ENCODE measurements around the gene RHBDF1.

The RHBDF1 gene

GRCh38 chr16:67884-68789, 4.3 kb downstream of the RHBDF1 start:
- DNase-seq (ENCODE audit: insufficient read length) (no peak), FAIRE-seq (no peak)
- TF ChIP-seq POLR2A (IDR thresholded peaks at IDR 0.05; ENCODE audit: low read depth, low read length) (no peak), POLR2AphosphoS5 (IDR thresholded peaks at IDR 0.05; ENCODE audit: low read depth, low read length) (no peak), TAF1 (IDR thresholded peaks at IDR 0.05; ENCODE audit: borderline replicate concordance, low read depth, low read length) (no peak)

GRCh38 chr16:67183-67791, 5.1 kb downstream of the RHBDF1 start:
- no peak for TF ChIP-seq TAF1 (IDR thresholded peaks at IDR 0.05; ENCODE audit: borderline replicate concordance, low read depth, low read length)
- TF ChIP-seq POLR2AphosphoS5 (IDR thresholded peaks at IDR 0.05; ENCODE audit: low read depth, low read length): no peak
- TF ChIP-seq POLR2A (IDR thresholded peaks at IDR 0.05; ENCODE audit: low read depth, low read length): no peak
- no peak for FAIRE-seq
- DNase-seq (ENCODE audit: insufficient read length): no peak

- TF ChIP-seq POLR2A (IDR thresholded peaks at IDR 0.05; ENCODE audit: low read depth, low read length) (no peak), TAF1 (IDR thresholded peaks at IDR 0.05; ENCODE audit: borderline replicate concordance, low read depth, low read length) (no peak), POLR2AphosphoS5 (IDR thresholded peaks at IDR 0.05; ENCODE audit: low read depth, low read length) (no peak)
- no peak for FAIRE-seq
- no peak for DNase-seq (ENCODE audit: insufficient read length)
Observed at GRCh38 chr16:66309-67182, 5.9 kb downstream of the RHBDF1 start.

GRCh38 chr16:65745-66144, 6.7 kb downstream of the RHBDF1 start:
- peak; percentile 88 for FAIRE-seq
- no peak for TF ChIP-seq POLR2A (IDR thresholded peaks at IDR 0.05; ENCODE audit: low read depth, low read length)
- TF ChIP-seq POLR2AphosphoS5 (IDR thresholded peaks at IDR 0.05; ENCODE audit: low read depth, low read length): no peak
- no peak for TF ChIP-seq TAF1 (IDR thresholded peaks at IDR 0.05; ENCODE audit: borderline replicate concordance, low read depth, low read length)
- DNase-seq (ENCODE audit: insufficient read length): peak; percentile 94

GRCh38 chr16:64914-65255, 7.5 kb downstream of the RHBDF1 start:
- TF ChIP-seq POLR2AphosphoS5 (IDR thresholded peaks at IDR 0.05; ENCODE audit: low read depth, low read length) (no peak), POLR2A (IDR thresholded peaks at IDR 0.05; ENCODE audit: low read depth, low read length) (no peak), TAF1 (IDR thresholded peaks at IDR 0.05; ENCODE audit: borderline replicate concordance, low read depth, low read length) (no peak)
- no peak for FAIRE-seq
- DNase-seq (ENCODE audit: insufficient read length): no peak

- FAIRE-seq (no peak), DNase-seq (ENCODE audit: insufficient read length) (no peak)
- no peak for TF ChIP-seq TAF1 (IDR thresholded peaks at IDR 0.05; ENCODE audit: borderline replicate concordance, low read depth, low read length)
- no peak for TF ChIP-seq POLR2A (IDR thresholded peaks at IDR 0.05; ENCODE audit: low read depth, low read length)
- no peak for TF ChIP-seq POLR2AphosphoS5 (IDR thresholded peaks at IDR 0.05; ENCODE audit: low read depth, low read length)
Observed at GRCh38 chr16:63998-64913, 8.2 kb downstream of the RHBDF1 start.

- no peak for DNase-seq (ENCODE audit: insufficient read length)
- no peak for TF ChIP-seq TAF1 (IDR thresholded peaks at IDR 0.05; ENCODE audit: borderline replicate concordance, low read depth, low read length)
- no peak for FAIRE-seq
Observed at GRCh38 chr16:63466-63865, 9.0 kb downstream of the RHBDF1 start.

GRCh38 chr16:62968-63391, 9.5 kb downstream of the RHBDF1 start:
- DNase-seq (ENCODE audit: insufficient read length): no peak
- TF ChIP-seq POLR2A (IDR thresholded peaks at IDR 0.05; ENCODE audit: low read depth, low read length) (no peak), TAF1 (IDR thresholded peaks at IDR 0.05; ENCODE audit: borderline replicate concordance, low read depth, low read length) (no peak), POLR2AphosphoS5 (IDR thresholded peaks at IDR 0.05; ENCODE audit: low read depth, low read length) (no peak)
- FAIRE-seq: no peak

GRCh38 chr16:62283-62967, 10.0 kb downstream of the RHBDF1 start:
- DNase-seq (ENCODE audit: insufficient read length) (no peak), FAIRE-seq (no peak)
- no peak for TF ChIP-seq TAF1 (IDR thresholded peaks at IDR 0.05; ENCODE audit: borderline replicate concordance, low read depth, low read length)
- TF ChIP-seq POLR2AphosphoS5 (IDR thresholded peaks at IDR 0.05; ENCODE audit: low read depth, low read length): no peak

- FAIRE-seq: no peak
Observed at GRCh38 chr16:61879-62281, 10.6 kb downstream of the RHBDF1 start.

More at GRCh38 chr16:61879-62281, 10.6 kb downstream of the RHBDF1 start:
- no peak for TF ChIP-seq POLR2AphosphoS5 (IDR thresholded peaks at IDR 0.05; ENCODE audit: low read depth, low read length)
- TF ChIP-seq TAF1 (IDR thresholded peaks at IDR 0.05; ENCODE audit: borderline replicate concordance, low read depth, low read length): no peak
- no peak for TF ChIP-seq POLR2A (IDR thresholded peaks at IDR 0.05; ENCODE audit: low read depth, low read length)
- DNase-seq (ENCODE audit: insufficient read length): no peak
